HG03060 (cell line): ENCODE results near the gene HNRNPF.
"Not testable (repeated sequence)": the region's sequence is repeated elsewhere in the genome, so short reads cannot be mapped to it uniquely, and the experiment has no call there.

Experiments
- ATAC-seq: cut with Tn5 transposase; IDR thresholded peaks from one replicate; pipeline ENCODE4 v1.9.1; 2021; ENCODE audit warnings: low read depth, moderate number of reproducible peaks; ENCODE audit not compliant: unreplicated experiment

The HNRNPF gene

GRCh38 chr10:43408710-43409384, at the start of gene HNRNPF:
HNRNPF (minus strand) TSS chr10:43409186; CDS start chr10:43387884, 21,302 bp downstream.
- ATAC-seq = peak; percentile 41

- no peak for ATAC-seq
Measured at GRCh38 chr10:43458227-43458626, 49.2 kb upstream of the HNRNPF start.

- not testable (repeated sequence) for ATAC-seq
Measured at GRCh38 chr10:43456561-43456960, 47.6 kb upstream of the HNRNPF start.

GRCh38 chr10:43454025-43454424, 45.0 kb upstream of the HNRNPF start:
- not testable (repeated sequence) for ATAC-seq

GRCh38 chr10:43453266-43453831, 44.4 kb upstream of the HNRNPF start:
- peak; percentile 24 for ATAC-seq

- ATAC-seq = no peak
Measured at GRCh38 chr10:43452356-43452914, 43.4 kb upstream of the HNRNPF start.

- no peak for ATAC-seq
Measured at GRCh38 chr10:43448742-43449141, 39.8 kb upstream of the HNRNPF start.

GRCh38 chr10:43446219-43447017, 37.4 kb upstream of the HNRNPF start:
- not testable (repeated sequence) for ATAC-seq

- no peak for ATAC-seq
Measured at GRCh38 chr10:43444897-43445466, 36.0 kb upstream of the HNRNPF start.

GRCh38 chr10:43444323-43444722, 35.3 kb upstream of the HNRNPF start:
- no peak for ATAC-seq

GRCh38 chr10:43440463-43441134, 31.6 kb upstream of the HNRNPF start:
- ATAC-seq = no peak

- ATAC-seq = no peak
Measured at GRCh38 chr10:43437141-43437870, 28.3 kb upstream of the HNRNPF start.

- peak; percentile 90 for ATAC-seq
Measured at GRCh38 chr10:43436291-43437140, 27.5 kb upstream of the HNRNPF start, which contains the start of gene ZNF487. ZNF487 (plus strand) TSS chr10:43437111; CDS start chr10:43475814, 38,703 bp downstream.

GRCh38 chr10:43430926-43431663, 22.1 kb upstream of the HNRNPF start:
- no peak for ATAC-seq

- peak; percentile 79 for ATAC-seq
Measured at GRCh38 chr10:43427166-43427825, 18.3 kb upstream of the HNRNPF start.

- ATAC-seq = not testable (repeated sequence)
Measured at GRCh38 chr10:43426476-43426875, 17.5 kb upstream of the HNRNPF start.

- no peak for ATAC-seq
Measured at GRCh38 chr10:43424416-43424815, 15.4 kb upstream of the HNRNPF start.
